Measurements from ENCODE around the gene LGR4.

Gene LGR4

GRCh38 chr11:27401280-27401832, 71.2 kb downstream of the LGR4 start:
- DNase-seq = no peak

DNA sequence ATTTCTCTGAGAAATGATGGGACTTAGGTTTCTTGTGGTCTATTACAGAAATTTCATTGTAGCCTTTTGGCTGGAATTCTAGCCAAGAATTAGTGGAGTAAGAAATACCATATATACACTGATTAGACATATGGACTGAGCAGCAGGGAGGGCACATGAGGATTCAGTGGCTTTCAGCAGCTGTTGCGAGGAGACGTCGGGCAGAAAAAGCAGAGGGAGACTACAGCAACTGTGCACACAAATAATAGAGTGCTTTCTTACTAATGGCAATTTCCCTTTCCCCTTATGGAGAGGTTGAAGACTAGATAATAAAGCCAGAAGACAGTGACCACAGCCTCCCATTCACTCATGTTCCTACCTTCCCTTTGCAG, 74.2 kb downstream of the LGR4 start:
- DNase-seq = no peak

GRCh38 chr11:27397624-27398399, 74.8 kb downstream of the LGR4 start:
- DNase-seq = no peak

DNA sequence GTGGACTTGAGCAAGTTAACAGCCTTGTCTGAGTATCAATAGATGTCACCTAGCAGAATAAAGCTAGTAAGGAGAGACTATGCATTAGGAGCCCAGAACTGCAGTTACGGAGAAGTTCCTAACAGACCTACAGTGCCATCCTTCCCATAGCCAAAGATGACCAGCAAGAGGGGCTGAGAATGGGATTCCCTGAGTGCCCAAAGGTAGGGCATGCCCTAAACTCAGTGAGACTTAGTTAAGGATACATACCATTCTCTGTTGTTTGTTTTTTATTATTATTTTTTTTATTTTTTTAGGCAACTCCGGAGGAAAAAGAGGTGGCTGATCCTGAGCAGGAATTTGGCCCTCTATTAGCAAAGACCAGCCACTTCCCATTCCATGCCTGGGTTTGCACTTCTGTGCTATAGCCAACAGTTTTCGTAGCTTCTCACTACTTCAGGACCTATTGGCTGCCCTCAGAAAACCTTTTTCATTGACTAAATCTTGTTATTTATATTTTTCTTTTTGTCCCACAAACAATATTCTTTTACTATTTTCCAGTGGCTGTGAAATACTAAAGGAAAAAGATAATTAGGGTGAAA, 76.2 kb downstream of the LGR4 start:
- DNase-seq = no peak

DNA sequence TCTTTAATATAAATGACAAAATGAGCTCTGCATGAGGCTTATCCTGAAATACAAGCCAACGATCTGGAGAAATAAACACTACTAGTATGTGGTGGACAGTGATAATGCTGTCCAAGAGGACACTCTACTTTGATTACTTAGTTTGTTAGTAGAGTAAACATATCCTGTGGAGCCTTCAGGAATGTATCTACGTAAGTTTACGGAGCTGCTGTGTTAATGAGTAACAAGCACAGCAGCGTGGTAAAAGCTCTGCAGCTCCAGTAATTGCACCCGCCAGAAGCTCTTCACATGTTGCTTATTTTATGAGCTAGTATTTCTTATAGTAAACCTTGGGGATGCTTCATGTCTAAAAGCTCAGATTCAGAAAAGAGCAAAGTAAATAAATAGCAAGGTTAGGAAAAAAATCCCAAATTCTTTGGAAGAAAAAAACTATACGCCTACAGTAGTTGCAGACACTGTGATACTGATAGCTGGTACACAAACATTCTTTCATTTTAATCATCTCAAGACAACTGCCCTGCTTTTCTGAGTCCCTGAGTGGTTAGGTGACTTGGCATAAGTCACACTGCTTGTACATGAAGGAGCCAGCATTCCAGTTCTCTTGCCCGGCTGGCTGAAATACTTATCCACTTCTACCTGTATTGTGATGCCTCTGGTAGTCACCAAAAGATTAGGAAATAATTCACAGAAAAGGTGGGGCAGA, 76.9 kb downstream of the LGR4 start:
- DNase-seq = no peak

DNA sequence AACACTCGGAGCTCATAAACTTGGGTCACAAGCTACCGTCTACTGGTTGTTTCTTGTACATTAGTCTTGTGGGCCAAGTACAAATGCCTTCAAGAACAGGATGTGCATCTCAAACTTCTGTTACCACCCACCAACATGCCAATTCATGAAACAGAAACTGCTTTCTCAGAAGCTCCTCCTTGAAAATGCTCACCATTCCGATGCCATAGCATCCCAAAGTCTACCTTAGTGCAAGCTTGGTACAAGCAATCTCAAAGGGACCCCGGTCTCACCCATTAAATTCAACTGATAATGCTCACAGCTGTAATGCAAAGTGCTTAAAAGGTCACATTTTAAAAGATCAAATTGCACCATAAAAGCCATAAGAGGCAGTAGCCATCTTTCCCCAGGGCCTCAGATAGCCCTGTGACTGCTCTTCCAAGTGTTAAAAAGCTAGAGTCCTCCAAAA, 77.8 kb downstream of the LGR4 start:
- DNase-seq = no peak

DNA sequence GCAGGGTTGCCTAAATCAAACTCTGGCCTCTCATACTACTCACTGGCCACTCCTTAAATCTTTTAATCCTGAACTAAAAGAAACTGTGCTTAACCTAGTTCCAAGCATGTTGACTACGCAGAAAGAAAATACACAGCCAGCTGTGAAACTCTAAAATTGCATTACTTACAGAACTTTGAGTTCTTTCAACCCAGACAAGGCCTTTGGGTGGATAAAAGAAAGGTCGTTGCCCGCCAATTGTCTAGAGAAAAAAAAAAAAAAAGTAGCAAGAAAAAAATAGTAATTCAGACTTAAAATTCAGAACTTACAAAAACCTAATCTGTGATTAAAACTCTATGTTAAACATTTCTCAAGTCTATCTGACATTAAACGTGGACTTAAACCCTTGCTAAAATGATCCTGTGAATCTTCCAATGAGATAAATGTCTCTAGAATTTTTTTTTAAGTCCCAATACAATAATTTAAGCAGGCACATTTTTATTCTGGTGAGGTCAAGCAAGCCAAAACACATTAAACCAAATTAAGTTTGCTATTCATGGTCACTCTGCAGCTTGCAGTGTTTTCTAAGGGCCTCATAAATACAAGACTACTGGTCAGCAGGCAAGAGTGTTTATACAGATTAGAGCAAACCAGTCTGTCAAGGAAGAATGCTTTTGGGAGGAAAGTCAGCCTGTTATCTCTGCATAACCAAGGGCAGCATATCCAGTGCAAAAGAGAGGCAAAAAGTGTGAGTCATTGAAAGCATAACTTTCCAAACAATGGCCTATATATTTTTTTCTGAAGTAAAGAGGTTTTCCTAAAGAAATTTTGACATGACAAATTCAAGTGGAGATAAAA, 80.1 kb downstream of the LGR4 start:
- no peak for DNase-seq

DNA sequence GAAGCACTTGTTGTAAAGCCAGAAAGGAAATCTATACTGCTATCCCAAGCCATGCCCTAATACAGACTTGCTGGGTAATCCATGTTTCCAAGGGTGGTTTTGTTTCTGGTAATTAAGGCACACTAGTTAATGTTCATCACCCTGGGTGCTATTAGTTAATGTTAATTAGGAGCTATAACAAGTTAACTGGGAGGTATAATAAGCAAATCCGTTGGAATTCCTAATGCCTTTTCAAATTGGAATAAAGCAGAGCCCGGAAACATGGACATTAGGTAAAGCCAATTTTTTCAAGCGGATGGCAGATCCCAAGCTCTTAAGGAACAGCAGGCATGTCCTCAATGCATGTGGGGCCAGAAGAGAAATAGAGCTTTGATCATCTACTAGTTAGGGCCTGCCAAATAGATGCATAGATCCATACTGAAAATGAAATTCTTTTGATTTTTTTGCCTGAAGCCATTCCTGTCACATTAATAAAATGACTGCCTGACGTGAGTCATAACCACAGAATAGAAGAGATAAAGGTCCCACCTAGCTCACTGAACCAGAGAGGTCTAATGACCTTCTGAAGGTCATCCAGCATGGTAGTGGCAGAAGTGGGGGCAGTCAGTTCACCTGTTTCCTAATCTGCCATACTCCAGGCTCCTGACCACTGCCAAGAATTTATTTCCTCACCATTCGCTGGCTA, 81.1 kb downstream of the LGR4 start:
- DNase-seq = no peak

- DNase-seq = no peak
Observed at GRCh38 chr11:27390318-27391295, 82.0 kb downstream of the LGR4 start.

GRCh38 chr11:27388869-27389268, 83.7 kb downstream of the LGR4 start:
- DNase-seq = no peak

DNA sequence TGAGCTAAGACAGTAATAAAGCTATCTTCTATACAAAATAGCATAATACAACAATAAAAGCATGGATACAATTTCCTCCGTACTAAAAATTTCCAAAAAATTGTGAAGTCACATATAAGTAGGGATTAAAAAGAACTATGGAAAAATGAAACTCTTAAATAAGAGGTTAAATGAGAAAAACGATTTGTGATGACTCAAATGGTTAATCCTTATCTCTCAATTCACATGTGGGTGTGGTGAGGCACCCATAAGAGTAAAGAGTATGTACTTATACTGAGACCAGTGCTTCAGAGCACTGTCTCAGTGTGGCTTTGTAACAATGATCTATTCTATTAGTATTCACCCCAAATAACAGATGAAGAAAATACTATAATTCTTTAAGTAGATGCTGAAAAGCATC, 84.6 kb downstream of the LGR4 start:
- no peak for DNase-seq

GRCh38 chr11:27387362-27387761, 85.2 kb downstream of the LGR4 start:
- DNase-seq = no peak

GRCh38 chr11:27386181-27386845, 86.3 kb downstream of the LGR4 start:
- no peak for DNase-seq

GRCh38 chr11:27385245-27385644, 87.3 kb downstream of the LGR4 start:
- no peak for DNase-seq

GRCh38 chr11:27384227-27384626, 88.4 kb downstream of the LGR4 start:
- DNase-seq = no peak

- DNase-seq = no peak
Observed at GRCh38 chr11:27383645-27384044, 88.9 kb downstream of the LGR4 start.

DNA sequence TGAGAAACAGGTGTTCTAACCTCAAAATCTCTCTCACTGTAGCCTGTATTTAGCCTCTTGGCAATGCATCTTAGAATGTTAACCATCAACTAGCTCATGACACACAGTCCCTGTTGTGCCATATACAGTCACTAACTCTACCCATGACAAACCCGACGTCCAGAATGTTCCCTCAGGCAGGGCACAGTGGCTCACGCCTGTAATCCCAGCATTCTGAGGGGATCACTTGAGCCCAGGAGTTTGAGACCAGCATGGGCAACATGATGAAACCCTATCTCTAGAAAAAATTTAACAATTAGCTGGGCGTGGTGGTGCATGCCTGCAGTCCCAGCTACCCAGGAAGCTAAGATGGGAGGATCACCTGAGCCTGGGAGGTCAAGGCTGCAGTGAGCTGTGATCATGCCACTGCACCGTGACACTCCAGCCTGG, 91.3 kb downstream of the LGR4 start:
- DNase-seq = no peak

DNA sequence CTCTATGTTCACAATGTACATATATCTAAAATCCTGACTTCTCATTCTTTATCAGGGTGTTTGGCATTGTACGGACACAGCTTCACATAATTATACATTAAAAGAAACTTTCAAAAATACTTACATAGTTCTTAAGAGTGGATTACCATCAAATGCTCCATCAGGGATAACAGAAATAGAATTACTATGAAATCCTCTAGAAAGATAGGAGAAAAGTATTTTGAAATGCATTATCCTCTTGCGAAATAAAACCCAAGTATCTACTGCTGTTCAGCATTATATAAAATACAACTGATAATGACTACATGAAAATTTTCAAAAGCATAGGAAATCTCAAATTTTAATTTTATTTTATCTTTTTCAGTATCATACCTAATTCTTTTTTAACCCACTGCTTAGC, 91.8 kb downstream of the LGR4 start:
- no peak for DNase-seq

GRCh38 chr11:27379449-27379848, 93.1 kb downstream of the LGR4 start:
- DNase-seq = no peak

DNA sequence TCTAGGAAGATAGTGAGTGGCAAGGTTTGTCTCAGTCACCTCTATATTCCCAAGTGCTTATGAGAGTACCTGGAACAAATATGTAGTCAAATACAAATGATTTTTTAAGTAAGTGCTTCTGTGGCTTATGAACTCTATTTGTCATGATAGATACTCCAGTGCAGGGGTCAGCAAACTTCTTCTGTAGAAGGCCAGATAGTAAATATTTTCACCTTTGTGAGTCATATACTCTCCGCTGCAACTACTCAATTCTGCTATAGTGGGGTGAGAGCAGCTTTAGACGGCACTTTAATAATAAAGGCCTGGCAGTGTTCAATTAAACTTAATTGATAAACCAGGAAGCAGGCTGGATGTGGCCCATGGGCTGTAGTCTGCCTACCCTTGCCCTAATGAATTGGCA, 97.2 kb downstream of the LGR4 start:
- no peak for DNase-seq

Data from NCI-H2107 (cell line).